CD4-positive, alpha-beta T cell treated with Interferon gamma for 1 hour (primary cell): ENCODE results near the gene CIAO2A.
A peak's percentile ranks its signal among the peaks of the same experiment; 100 is the strongest.
"Not testable (repeated sequence)": the region's sequence is repeated elsewhere in the genome, so short reads cannot be mapped to it uniquely, and the experiment has no call there.

Experiments
- DNase-seq: peaks from one replicate; pipeline ENCODE4 v3.0.0-alpha.2; 2020

Gene CIAO2A

DNA sequence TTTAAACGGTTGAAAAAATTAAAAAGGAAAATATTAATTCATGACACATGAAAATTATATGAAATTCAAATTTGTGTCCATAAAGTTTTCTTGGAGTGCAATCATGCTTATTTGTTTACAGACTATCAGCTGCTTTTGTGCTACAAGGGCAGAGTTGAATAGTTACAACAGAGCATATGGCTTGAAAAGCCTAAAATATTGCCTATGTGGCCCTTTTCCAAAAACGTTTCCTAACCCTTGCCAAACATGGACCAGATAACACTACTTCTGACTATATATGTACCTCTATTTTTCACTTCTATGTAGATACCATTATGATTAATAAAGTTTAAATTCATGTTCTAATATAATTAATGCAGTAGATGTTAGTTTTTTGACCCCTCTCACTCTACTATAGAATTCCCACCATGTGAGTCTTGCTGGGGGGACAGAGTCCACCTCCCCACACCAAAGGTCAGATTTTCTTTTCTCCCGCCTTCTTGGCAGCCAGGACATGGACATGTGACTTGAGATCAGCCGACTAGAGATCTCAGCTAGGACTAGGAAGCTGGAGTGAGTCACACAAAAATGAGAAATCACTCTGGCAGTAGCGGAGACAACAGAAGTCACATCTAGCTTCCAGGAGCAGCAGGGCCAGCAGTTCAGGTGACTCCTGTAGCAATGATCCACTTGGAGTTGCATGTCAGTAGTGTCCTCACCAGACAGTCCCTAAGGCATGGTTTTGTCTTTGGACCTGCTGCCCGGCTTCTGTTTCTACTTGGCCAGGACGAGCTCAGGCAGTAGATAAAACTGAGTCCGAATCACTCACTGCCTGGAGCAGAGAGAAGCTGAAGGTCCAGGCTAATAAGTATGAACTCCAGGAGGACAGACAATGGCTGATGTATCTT is 22.4 kb downstream of the CIAO2A start:
- DNase-seq: no peak

DNA sequence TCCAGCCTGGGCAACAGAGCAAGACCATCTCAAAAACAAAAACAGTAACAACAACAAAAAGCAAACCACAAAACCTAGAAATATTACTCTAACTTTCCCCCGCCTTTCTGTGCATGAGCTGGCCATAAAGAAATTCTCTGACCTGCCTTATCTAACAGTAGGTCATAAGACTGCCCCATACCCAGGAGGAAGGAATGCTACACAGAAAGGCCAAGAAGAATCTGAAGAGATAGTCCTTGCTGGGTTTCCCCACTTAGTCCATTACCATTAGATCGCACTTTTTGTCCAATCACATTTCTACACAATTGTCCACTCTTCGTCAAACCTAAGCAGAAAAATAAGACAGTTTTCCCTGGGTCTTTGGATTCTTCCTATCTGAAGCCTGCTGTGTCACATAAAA is 23.5 kb downstream of the CIAO2A start:
- DNase-seq: no peak

DNA sequence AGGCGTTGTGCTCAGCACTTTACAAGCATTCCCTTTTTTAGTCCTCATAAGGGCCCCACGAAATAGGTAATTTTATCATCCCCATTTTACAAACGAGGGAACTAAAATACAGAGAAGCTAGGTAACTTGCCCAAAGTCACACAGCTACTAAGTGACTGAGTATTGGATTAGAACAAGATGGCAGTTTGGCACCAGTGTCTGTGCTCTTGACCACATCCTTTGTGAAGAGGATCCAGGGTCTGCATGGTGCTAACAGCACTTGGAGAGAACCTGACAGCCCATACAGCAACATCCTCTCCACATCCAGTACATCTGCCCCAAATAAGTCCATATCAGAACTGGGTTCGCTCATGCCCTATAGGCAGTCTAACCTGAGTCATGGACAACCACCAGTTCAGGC is 25.5 kb downstream of the CIAO2A start:
- DNase-seq: no peak

DNA sequence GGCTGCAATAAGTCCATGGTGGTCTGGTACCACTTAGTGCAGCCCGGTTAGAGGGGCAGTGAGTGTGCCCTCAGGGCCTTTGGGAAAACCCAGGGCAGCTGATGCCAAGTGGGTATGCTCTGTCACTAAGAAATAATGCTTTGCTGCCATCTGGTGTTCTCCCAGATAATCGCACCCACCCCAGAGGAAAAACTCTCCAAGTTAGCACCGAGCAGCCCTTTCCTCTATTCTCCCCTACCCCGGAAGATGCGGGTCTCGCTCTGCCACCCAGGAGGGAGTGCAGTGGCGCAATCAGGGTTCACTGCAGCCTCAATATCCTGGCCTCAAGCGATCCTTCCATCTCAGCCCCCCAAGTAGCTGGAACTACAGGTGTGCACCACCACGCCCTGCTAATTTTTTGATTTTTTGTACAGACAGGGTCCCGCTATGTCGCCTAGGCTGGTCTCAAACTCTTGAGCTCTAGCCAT is 26.0 kb downstream of the CIAO2A start:
- peak; percentile 58 for DNase-seq

DNA sequence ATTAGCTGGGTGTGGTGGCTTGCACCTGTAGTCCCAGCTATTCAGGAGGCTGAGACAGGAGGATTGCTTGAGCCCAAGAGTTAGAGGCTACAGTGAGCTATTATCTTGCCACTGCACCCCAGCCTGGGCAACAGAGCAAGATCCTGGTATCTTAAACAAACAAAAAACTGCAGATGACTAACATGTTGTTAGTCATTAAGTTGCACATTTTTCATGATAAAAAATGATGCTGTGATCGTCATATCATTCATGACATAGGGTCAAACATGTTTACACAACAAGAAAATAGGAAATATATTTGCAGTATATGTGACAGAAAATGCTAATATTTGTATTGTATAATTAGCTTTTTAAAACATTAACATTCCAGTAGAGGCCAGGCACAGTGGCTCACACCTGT is 27.2 kb downstream of the CIAO2A start:
- no peak for DNase-seq

DNA sequence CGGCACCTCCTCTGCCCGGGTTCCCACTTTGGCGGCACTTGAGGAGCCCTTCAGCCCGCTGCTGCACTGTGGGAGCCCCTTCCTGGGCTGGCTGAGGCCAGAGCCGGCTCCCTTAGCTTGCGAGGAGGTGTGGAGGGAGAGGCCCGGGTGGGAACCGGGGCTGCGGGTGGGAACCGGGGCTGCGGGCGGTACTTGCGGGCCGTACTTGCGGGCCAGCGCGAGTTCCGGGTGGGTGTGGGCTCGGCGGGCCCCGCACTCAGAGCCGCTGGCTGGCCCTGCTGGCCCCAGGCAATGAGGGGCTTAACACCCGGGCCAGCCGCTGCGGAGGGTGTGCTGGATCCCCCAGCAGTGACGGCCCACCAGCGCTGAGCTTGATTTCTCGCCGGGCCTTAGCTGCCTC is 32.9 kb downstream of the CIAO2A start:
- DNase-seq: no peak

DNA sequence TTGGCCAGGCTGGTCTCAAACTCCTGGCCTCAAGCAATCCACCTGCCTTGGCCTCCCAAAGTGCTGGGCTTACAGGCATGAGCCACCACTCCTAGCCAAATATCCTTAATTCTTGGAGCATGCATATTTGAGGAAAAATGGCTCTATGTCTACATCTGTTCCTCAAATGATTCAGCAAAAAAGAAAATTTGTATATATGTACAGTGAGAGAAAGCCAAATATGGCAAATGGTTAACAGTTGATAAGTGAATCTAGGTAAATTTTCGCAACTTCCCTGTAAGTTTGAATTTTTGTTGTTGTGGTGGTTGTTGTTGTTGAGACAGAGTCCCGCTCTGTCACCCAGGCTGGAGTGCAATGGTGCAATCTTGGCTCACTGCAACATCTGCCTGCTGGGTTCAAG is 34.5 kb downstream of the CIAO2A start:
- DNase-seq: not testable (repeated sequence)

DNA sequence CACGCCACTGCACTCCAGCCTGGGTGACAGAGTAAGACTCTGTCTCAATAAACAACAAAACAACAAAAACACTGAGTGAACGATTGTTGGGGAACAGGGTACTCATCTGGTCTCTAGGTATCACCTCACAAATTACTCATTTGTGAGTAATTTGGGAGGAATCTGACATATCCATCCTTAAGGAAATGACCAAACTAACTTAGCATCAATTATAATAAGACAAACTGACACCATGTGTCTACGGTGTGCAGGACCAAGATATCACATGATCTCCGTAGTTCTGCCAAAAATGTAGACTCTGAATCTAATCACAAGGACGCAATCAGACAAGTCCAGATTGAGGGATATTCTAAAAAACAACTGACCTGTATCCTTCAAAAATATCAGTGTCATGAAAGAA is 35.4 kb downstream of the CIAO2A start:
- no peak for DNase-seq

DNA sequence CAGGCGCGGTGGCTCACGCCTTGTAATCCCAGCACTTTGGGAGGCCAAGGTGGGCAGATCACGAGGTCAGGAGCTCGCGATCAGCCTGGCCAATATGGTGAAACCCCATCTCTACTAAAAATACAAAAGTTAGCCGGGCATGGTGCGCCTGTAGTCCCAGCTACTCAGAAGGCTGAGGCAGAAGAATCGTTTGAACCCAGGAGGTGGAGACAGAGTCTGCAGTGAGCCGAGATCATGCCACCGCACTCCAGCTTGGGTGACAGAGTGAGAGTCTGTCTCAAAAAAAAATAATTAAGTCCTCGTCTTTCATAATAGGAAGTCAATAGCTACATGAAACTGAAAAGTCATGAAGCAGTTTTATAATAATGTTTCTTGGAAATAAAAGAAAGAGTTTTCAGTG is 40.0 kb downstream of the CIAO2A start:
- not testable (repeated sequence) for DNase-seq

DNA sequence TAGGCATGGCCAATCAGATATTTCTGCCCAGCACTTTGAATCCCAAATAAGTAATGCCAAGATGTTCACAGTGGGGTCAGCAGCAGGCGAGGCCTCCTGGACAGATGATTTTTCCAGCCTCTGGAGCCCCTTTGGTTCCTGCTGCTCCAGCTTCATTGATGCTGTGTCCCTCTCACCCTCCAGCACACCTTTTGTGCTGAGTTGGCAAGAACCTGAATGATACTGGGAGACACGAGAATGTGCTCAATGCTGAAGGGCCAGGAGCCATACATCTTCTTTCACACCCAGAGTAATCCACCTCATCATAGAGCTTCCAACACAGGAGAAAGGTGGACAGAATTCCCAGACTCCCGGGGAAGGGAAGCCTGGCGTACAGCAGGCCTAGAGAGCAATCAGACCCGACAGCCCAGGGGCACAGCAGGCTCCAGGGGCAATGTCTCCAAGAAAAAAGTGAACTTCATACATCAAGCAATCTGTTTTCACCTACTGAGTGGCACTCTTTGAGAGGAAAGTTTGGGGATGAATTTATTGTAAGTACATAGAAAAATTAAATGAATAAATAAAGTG is 40.6 kb downstream of the CIAO2A start:
- DNase-seq: no peak

DNA sequence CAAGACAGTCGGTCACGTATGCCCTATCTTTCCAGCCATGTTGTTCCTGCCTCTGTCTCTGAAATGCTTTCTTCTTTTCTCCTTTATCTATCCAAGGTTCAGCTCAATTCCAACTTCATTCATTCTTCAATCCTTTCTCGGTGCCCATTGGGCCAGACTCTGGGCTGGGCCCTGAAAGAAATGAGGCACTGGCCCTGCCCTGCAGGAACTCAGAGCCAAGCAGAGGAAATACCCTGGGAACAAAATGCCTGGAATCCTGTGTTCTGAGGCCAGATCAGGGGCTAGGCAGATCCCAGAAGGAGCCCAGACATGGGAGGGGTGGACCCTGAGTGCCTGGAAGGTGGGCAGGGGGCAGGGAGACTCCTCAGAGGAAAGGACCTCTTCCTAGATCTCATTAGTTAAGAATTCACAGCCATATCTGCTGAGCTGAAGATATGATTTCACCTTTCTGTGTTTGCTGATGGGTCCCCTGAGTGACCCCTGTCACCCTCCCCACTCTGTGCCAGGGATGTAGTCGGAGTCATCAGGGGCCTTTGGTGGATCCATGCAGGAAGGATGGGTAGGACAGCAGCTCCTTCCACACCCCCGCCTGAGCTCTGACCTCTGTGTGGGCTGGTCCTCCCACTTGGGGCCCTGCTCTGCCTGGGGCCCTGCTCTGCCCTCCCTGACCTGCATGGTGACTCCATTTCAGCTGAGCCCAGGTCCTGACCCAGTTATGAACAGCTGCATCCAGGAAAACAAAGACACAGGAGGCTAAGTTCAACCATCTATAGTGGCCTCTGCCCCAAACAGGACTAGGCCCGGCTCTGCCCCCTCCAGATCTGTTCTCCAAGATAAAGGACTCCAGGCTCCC is 42.0 kb downstream of the CIAO2A start:
- no peak for DNase-seq

DNA sequence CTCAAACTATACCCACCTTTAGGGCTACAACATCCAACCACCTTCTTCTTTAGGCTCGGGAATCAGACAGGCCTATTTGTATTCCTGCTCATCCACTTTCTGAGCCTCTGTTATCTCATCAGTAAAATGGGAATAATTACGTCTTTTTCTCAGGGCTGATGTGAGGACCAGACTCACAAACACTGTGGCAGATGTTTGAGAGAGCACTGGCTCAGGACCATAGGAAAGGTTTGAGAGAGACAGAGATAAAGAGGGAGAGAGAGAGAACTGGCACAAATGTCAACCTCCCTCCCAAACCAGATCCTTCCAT is 42.6 kb downstream of the CIAO2A start:
- no peak for DNase-seq

DNA sequence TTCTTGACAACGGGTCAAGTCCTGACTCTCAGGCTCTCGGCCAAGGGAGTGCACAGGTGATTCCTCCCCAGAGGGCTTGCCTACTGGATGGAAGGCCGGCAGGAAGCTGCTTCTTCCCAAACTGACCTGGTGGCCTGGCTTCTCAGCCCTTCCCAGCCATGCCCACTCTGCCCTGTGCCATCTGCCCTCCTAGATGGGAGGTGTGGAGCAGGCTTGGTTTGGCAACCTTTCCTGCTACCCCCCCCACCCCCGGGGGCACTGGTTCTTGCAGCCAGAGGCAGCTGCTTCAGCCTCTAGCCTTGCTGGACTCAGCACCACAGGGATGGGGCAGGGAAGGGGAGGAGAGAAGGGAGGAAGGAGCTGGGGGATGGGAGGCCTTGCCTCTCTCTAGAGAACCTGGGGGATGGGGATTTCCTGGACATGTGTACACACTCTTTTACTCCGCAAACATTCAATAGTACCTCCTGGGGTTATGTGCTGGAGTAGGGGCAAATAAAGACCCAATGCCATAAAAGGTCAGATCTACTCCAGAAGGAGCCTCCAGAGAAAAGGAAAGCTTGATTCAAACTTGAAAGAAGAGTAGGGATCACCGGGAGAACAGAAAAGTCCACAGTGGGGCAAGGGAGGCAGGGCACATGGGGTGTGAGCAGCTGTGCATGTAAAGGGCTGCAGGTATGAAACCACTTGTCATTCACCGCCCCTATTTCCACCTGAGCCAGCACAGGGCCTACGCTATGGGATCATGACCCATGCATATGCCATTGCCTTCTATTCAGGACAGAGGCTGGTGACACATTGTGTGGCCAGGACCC is 43.2 kb downstream of the CIAO2A start:
- DNase-seq: no peak

DNA sequence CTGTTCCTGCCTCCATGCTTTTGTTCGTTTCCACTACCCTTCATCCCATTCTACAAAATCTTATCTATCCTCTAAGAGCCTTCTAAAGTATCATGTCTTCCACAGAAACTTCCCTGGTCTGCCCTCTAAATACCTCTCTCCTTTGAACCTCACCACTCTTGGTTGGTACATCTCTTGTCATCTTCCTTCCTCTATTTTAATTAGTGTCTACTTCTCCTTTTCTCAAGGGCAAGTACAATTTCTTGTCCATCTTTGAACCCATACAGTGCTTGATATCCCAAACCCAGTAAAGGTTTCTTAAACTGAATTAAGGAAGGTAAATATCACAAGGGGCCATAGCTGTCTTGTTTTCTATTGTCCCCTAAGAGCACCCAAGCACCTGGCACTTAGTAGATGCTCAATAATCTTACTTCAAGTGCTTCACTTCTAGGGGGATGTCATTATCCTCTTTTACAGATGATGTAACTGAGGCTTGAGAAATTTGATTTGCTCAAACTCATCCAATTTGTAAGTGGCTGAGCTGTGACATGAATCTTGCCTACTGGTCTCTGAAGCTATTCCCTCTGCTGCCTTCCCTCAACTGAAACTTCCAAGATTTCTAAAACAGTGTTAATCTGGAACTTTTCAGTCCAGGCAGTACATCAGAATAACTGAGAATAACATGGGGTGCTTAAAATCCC is 44.7 kb downstream of the CIAO2A start:
- DNase-seq: no peak

DNA sequence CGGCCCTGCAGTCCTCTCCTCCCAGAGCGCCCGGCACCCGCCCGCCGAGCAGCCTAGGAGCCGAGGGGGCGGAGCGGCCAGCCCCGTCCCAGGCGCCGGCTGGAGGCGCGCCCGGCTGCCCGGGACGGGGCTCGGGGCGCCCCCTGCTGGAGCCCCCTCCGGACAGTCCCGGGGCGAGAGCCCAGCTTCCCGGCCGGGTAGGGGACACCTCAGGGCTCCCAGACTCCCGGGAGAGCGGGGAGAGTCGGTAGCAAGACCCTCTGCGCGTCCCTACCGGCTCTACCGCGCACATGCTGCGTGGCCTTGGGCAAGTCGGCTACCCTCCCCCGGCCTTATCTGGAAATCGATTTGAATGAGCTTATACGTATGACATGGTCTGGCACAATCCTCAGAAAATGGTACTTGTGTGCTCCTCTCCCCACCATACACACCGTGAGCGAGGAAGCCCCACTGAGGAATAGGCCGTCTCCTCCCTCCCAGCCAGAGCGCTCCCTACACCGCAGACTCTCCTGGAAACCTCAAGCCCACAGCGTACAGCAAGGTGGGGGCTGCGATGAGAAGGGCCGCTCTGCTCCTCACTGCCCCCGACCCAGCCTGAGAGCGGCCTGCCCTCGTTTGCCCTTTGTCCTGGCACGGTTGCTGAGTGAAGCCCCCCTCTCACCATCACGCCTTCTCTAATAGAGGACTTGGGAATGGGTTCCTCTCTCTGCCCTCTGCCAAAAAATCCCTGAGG is 47.1 kb downstream of the CIAO2A start, which contains the start of gene DAPK2:
Gene DAPK2, minus strand, starts transcription at position 65 of the 733 bp plus-strand sequence. CDS start 6,224 bp downstream, outside the sequence.
- peak; percentile 54 for DNase-seq

DNA sequence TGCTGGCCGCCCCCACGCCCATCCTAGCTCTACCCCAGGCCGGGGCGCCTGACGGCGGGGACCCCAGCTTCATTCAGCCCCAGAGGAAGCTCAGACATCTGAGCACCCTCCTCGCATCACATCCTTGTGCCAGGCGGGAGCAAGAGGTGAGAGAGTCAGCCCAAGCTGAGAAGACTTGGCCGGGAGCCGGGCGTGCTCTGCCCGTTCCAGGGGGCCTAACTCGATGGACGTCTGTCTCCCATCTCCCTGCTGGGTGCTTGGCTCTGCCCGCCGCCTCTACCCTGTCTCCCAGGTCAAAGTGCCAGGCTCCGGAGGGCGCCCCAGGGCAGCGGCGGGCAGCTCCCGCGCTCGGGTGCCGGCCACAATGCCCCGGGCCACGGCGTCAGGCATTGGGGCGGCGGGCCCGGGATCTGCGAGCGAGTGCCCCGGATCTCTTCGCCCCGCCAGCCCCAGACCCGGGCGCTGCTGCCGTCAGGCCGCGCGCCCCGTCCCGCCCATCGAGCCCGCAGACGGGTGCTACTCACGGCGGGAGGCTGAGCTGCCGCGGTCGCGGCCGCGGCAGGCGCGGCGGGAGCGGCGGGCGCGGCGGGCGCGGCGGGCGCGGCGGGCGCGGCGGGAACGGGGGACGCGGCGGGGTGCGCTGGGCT is 47.7 kb downstream of the CIAO2A start:
- DNase-seq: no peak

DNA sequence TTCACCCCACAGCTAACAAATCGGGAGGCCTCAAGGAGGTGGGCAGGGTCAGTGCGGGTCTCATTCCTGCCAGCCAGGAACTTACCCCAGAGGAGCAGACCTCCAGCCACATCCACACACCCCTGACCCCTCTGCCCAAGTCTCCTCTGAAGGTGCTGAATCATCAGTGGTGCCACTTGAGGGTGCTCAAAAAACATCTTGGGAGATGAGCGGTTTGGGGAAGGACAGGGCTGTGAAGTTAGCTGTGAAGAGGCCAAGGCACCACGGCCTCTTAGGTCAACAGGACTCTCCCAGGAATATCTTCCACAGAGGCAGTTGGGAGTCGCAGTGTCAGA is 48.6 kb downstream of the CIAO2A start:
- DNase-seq: no peak

DNA sequence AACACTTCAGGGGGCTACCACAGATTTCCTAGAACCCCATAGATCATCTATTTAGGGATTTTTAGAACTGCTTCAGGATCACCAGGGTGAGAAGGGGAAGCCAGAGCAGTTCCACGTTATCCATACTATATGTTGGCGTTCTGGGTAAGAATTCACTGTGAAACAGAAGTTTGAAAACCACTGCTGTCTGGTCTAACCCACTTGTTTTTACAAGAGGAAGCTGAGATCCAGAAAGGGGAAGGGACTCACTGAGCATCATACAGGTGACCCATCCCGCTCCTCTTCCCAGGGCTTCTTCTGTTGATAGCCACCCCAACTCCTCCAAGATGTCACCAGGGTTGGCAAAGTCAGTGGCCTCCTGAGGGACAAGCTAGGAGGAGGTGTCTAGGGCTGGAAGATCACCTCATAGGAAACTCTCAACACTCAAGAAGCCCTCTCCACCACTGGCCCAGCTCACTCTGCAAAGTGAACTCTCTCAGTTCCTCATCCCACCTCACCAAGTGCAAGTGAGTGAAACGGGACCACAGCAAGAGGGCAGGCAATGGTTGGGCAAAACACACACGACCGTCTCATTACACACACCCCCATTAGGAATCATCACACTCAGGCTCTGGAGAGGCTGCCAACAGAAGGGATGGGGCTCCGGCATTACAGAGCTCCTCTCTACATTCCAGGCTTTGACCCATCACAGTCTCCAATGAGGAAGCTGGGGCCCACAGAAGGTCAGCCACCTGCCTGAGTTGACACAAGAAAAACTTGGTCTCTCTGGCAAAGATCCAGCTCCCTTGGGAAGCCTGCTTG is 49.1 kb downstream of the CIAO2A start:
- no peak for DNase-seq

DNA sequence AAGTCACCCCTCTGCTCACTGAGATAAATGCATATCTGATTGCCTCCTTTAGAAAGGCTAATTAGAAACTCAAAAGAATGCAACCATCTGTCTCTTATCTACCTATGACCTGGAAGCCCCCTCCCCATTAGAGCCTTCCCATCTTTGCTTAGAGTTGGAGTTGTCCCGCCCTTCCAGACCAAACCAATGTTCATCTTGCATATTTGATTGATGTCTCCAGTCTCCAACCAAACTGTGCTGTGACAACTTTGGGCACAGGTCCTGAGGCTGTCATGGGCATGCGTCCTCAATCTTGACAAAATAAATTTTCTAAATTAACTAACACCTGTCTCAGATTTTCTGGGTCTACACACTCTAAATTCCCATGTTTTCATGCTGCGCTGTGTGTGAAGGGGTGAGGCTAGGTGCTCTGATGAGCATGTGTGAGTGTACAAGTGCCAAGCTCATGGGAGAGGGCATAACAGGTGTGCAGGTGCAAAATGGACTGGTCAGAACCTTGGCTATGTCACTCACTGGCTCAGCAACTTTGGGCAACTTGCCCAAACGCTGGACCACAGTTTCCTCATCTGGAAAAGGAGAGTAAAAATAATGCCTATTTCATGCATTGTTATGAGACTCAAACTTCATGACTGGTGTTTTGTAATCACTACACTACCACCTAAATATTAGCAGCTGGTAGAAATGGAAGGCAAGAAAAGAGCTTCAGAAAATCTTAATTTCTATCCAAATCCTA is 54.6 kb downstream of the CIAO2A start:
- DNase-seq: no peak
